Pancreas (tissue), 10 donors: ENCODE results near the gene TMEM120B. TPM values are rescaled to one million over a fixed set of nuclear protein-coding genes. Genes with fewer than 3 reads are reported as not detected.

ENCODE experiments used
- ATAC-seq, 4 donors: fragments of 200-7000 bp; cut with Tn5 transposase; one replicate each; pipeline versions ENCODE4 v1.8.0 to v1.9.1; 2020; ENCODE audit warnings: mild to moderate bottlenecking in 4 of 4, moderate library complexity in 4 of 4
- DNase-seq, 6 donors: peaks; one replicate each; pipeline ENCODE4 v3.0.0-alpha.2; 2020
- FAIRE-seq: peaks from 2 replicates; lab custom pipeline; 2012; peaks lifted over from hg19 to GRCh38; lab: Jason Lieb, UNC
- H3K27ac ChIP-seq, 4 donors: fragments of 200-600 bp; sonication (generic); 1 replicate in 3 of 4; 2 replicates in 1 of 4; pipeline versions ENCODE4 v1.5.0 to v1.8.0; 2020
- H3K27me3 ChIP-seq, 4 donors: fragments of 200-600 bp; one replicate each; pipeline ENCODE4 v1.8.0; 2021
- H3K36me3 ChIP-seq, 3 donors: fragments of 200-600 bp; sonication (generic) in 1 of 3; one replicate each; pipeline versions ENCODE4 v1.5.0 to v1.8.0; 2020 to 2021
- H3K4me1 ChIP-seq, 3 donors: fragments of 200-600 bp; one replicate each; pipeline ENCODE4 v1.8.0; 2021
- H3K4me3 ChIP-seq, 4 donors: fragments of 200-600 bp; sonication (generic) in 2 of 4; one replicate each; pipeline versions ENCODE4 v1.5.0 to v1.8.0; 2020 to 2021
- H3K9me3 ChIP-seq, 4 donors: fragments of 200-600 bp; one replicate each; pipeline ENCODE4 v1.8.0; 2021
- WGBS, 2 donors: extraction: QIAGEN DNeasy Blood & Tissue Kit; methylation state at CpG; one replicate each; pipeline ENCODE4 v1.1.7; 2013; 5-methylcytosine and 5-hydroxymethylcytosine counted together
- intact Hi-C, 3 donors: fragments of 100-400 bp; cut with DNase I; formaldehyde crosslinking; loops; one replicate each; pipeline versions ENCODE4 v1.11.1 to v1.14.2; 2022
- polyA plus RNA-seq, 2 donors: library from polyadenylated mRNA; stranded (reverse); fragments of 200-250 nt; gene quantifications; one replicate each; pipeline ENCODE4 v1.2.3, GENCODE V29; 2013
- total RNA-seq, 6 donors: library from RNA; stranded (reverse); fragmentation: NEBNext Ultra II Directional in 4 of 6; extraction: Animal tissue kit (Norgen Biotek cat#: 25700) in 4 of 6; gene quantifications; one replicate each; pipeline versions ENCODE4 v1.2.1 to v1.2.4, GENCODE V29; 2021 to 2023
- TF ChIP-seq, protein P1 (sequence below), 4 donors: fragments of 200-600 bp; sonication (generic) in 3 of 4; IDR thresholded peaks; one replicate each; pipeline versions ENCODE4 v1.5.0 to v1.8.0; 2021; ENCODE audit warnings: antibody characterized with exemption in 4 of 4
- donor health status: healthy with polysubstance abuse.
- donor health status: DM: no; HTN: no; CAD: no; lungs with moderate emphysema.
- donor health status: DM: no; HTN: no; CAD: no.
- donor health status: control.
- donor health status: control.
- donor health status: Bipolar disorder and iron deficiency.
- donor health status: DM: yes; HTN: yes; CAD: no.
- donor health status: DM: no; HTN: no; CAD: no.
- donor health status: DM: no; HTN: no; CAD: no.
- donor health status: DM: yes; HTN: yes; CAD: no.

The TMEM120B gene
- total and polyA plus RNA-seq, 8 donors = 8.2 to 19.8 (median 11.4) TPM

DNA sequence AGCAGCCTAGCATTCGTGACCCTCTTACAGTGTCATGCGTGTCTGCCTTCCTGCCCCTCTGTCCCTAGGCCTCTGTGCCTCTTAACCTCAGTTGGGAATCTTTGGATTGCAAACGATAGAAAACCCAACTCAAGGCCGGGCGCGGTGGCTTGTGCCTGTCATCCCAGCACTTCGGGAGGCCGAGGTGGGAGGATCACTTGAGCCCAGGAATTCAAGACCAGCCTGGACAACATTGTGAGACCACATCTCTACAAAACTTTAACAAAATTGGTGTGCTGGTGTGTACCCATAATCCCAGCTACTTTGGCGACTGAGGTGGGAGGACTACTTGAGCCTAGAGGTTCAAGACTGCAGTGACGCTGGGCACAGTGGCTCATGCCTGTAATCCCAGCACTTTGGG lies 36.7 kb downstream of the TMEM120B start:
- intact Hi-C loops = no loop called here
- FAIRE-seq = no peak
- Histone ChIP-seq H3K9me3 (no peaks in the 10 kb centered on the region), H3K27me3 (no peaks in the 10 kb centered on the region), H3K4me1 (peaks cover 0 to under 1% (median 0%) of the 10 kb centered on the region in 3 donors), H3K27ac (no peak overlapping the region), H3K4me3 (no peak overlapping the region), H3K36me3 (peaks cover 0 to 5% (median 0%) of the 10 kb centered on the region in 3 donors)
- no peak for ATAC-seq
- 83 to 85% methylated on average over 10 of the region's 10 CpGs for WGBS, 2 donors
- no peak for DNase-seq
- TF ChIP-seq, protein P1, sequence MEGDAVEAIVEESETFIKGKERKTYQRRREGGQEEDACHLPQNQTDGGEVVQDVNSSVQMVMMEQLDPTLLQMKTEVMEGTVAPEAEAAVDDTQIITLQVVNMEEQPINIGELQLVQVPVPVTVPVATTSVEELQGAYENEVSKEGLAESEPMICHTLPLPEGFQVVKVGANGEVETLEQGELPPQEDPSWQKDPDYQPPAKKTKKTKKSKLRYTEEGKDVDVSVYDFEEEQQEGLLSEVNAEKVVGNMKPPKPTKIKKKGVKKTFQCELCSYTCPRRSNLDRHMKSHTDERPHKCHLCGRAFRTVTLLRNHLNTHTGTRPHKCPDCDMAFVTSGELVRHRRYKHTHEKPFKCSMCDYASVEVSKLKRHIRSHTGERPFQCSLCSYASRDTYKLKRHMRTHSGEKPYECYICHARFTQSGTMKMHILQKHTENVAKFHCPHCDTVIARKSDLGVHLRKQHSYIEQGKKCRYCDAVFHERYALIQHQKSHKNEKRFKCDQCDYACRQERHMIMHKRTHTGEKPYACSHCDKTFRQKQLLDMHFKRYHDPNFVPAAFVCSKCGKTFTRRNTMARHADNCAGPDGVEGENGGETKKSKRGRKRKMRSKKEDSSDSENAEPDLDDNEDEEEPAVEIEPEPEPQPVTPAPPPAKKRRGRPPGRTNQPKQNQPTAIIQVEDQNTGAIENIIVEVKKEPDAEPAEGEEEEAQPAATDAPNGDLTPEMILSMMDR (IDR thresholded peaks at IDR 0.05) = no peak

DNA sequence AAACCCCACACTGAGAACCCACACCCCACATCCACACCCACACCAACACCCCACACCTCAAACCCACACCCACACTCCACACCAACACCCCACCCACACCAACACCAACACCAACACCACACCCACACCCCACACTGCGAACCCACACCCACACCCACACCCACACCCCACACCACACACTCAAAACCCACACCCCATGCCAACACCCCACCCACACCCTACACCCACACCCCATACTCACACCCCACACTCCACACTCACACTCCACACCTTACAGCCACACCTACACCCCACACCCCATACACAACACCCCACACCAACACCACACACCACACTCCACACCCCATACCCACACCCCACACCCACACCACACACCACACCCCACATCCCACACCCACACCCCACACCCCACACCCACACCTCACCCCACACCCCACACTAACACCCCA lies 38.0 kb downstream of the TMEM120B start:
- H3K36me3 ChIP-seq = peaks cover 0 to 5% (median 0%) of the 10 kb centered on the region in 3 donors
- no peak for DNase-seq
- FAIRE-seq = no peak
- ATAC-seq = no peak
- no peaks in the 10 kb centered on the region for H3K27me3 ChIP-seq
- H3K4me1 ChIP-seq = peaks cover 0 to 5% (median 0%) of the 10 kb centered on the region in 3 donors
- H3K4me3 ChIP-seq = no peak overlapping the region
- 0% methylated on average over 1 of the region's 1 CpG for WGBS, 2 donors
- intact Hi-C loops = no loop called here
- no peak overlapping the region for H3K27ac ChIP-seq
- H3K9me3 ChIP-seq = no peaks in the 10 kb centered on the region
- TF ChIP-seq, protein P1 (IDR thresholded peaks at IDR 0.05) = no peak

DNA sequence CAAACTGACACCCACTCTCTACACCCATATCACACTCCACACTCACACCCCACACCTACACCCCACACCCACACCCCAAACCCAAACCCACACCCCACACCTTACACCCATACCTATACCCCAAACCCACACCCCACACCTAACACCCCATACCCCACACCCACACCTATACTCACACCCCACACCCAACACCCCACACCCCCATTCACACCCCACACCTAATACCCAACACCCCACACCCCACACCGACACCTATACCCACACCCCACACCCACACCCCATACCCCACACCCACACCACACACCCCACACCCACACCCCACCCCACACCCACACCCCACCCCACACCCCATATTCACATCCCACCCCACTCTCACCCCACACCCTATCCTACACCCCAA lies 38.5 kb downstream of the TMEM120B start:
- H3K27ac ChIP-seq = no peak overlapping the region
- H3K36me3 ChIP-seq = peaks cover 0 to 5% (median 0%) of the 10 kb centered on the region in 3 donors
- TF ChIP-seq, protein P1 (IDR thresholded peaks at IDR 0.05) = no peak
- H3K27me3 ChIP-seq = no peaks in the 10 kb centered on the region
- H3K4me1 ChIP-seq = peaks cover 0 to 5% (median 0%) of the 10 kb centered on the region in 3 donors
- FAIRE-seq (no peak), DNase-seq (no peak), ATAC-seq (no peak)
- intact Hi-C loops = no loop called here
- 82 to 100% methylated on average over 1 of the region's 1 CpG for WGBS, 2 donors
- H3K4me3 ChIP-seq = no peak overlapping the region
- no peaks in the 10 kb centered on the region for H3K9me3 ChIP-seq

DNA sequence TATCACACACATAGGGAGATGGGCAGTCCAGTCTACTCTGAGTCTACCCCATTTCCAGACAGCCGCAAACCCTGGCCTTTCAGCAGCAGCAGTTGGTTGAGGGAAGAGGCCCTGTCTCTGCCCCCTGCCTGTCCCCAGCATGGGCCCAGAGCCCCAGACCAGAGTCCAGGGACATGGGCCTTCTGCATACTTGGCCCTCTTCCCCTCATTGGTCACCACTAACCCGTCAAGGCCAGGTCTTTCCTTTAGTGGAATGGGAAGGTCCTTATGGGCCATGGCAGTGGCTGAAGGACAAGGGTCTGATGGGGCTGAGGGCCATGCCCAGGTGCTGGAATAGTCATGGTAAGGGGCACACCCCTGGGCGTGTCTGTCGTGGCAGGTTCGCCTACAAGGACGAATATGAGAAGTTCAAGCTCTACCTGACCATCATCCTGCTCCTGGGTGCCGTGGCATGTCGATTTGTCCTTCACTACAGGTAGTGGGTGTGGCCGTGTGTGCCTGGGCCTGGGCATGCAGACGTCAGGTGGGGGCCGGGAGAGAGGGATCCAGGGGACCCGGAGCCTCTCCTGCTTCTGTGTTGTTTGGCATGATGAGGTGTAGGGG lies 39.3 kb downstream of the TMEM120B start:
- WGBS, 2 donors = 91 to 93% methylated on average over 12 of the region's 12 CpGs
- Histone ChIP-seq H3K27ac (no peak overlapping the region), H3K4me3 (no peak overlapping the region), H3K9me3 (no peaks in the 10 kb centered on the region), H3K27me3 (no peaks in the 10 kb centered on the region), H3K36me3 (peaks cover 0 to 5% (median 0%) of the 10 kb centered on the region in 3 donors), H3K4me1 (peaks cover 0 to 5% (median 0%) of the 10 kb centered on the region in 3 donors)
- FAIRE-seq = no peak
- intact Hi-C loops = no loop called here
- DNase-seq = no peak
- ATAC-seq = no peak
- TF ChIP-seq, protein P1 (IDR thresholded peaks at IDR 0.05) = no peak

DNA sequence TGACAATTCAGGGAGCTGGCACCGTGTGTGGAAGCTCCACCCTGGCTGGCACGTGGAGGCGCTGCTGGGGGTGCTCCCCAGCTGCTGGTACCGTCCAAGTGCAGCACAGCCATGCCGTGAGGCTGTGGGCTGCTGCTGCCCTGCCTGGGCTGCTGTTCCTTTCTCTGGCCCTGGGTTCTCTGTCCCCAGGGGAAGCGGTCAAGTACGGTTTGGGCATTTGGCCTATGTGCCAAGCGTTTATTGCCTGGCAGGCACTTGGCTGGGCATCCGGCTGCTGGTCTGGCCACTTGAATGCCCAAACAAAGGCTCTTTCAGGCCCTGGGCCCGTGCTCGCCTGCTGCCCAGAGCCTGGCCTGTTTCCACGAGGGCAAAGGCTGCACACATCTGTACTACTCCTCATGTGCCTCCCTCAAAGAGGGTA lies 41.3 kb downstream of the TMEM120B start:
- 58 to 61% methylated on average over 12 of the region's 12 CpGs for WGBS, 2 donors
- peak in 4 of 6 donors; percentile 47 to 82 (median 66) for DNase-seq

More for the DNA sequence above, 41.3 kb downstream of the TMEM120B start:
- Histone ChIP-seq H3K27me3 (no peaks in the 10 kb centered on the region), H3K9me3 (no peaks in the 10 kb centered on the region), H3K4me1 (peaks cover 0 to 5% (median 0%) of the 10 kb centered on the region in 3 donors), H3K36me3 (peaks cover 0 to 5% (median 0%) of the 10 kb centered on the region in 3 donors), H3K4me3 (no peak overlapping the region), H3K27ac (peak overlapping the region in 2 of 4 donors; percentile 41 to 55)
- ATAC-seq (peak; percentile 75 to 87 (median 80)), FAIRE-seq (no peak)
- TF ChIP-seq, protein P1 (IDR thresholded peaks at IDR 0.05) = no peak
- intact Hi-C loops = no loop called here
